Tibial nerve (tissue), 3 donors: ENCODE results near the gene ALDH3A1.

Source experiments
- POLR2A ChIP-seq, 2 donors: fragments of 450-650 bp; IDR thresholded peaks; one replicate each; pipeline ENCODE4 v1.6.1; 2017; ENCODE audit warnings: antibody characterized with exemption in 2 of 2, mild to moderate bottlenecking in 2 of 2, moderate library complexity in 2 of 2
- TF ChIP-seq, protein P1 (sequence below), 5 experiments: fragments of 200-600 bp in 3 of 5; fragments of 450-650 bp in 2 of 5; sonication (generic) in 3 of 5; IDR thresholded peaks; one replicate each; pipeline ENCODE4 v1.5.1; 2016 to 2019; ENCODE audit warnings: antibody characterized with exemption in 5 of 5, mild to moderate bottlenecking in 3 of 5, moderate library complexity in 2 of 5

DNA sequence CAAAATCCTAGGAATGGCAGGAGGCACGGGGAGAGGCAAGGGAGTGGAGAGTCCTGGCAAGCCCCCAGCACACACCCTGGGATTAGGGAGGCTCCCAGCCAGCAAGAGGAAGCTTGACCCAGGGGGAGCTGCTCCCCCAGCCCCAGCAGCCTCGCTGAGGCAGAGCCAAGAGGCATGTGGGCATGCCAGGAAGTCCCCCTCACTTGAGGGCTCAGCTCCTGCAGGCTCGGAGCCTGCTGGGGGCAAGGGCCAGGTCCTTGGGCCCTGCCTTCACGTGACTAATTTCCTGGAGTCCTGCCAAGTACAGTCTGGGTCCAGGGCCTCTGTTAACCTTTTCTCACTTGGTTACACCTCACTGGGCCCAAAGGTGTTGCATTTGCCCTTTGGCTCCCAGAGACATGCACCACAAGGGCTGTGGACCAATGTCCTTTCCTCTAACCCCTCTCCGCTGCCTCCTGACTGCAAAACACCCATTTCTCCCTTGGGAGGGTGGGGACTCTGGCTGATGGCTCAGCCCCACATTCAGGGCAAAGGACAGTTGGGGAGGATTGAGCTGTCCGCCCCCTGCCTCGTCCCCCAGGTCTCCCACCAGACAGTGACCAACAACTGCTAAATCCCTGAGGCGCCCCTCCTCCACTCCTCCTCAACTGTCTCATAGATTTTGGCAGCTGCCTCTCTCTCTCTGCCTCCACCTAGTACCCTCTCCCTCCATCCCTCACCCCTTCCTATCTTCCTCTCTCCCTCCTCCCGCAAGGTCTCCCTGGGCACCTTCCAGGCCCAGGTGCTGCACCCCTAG, 27.3 kb downstream of the ALDH3A1 start:
- TF ChIP-seq POLR2A (IDR thresholded peaks at IDR 0.05) = no peak
- TF ChIP-seq, protein P1, sequence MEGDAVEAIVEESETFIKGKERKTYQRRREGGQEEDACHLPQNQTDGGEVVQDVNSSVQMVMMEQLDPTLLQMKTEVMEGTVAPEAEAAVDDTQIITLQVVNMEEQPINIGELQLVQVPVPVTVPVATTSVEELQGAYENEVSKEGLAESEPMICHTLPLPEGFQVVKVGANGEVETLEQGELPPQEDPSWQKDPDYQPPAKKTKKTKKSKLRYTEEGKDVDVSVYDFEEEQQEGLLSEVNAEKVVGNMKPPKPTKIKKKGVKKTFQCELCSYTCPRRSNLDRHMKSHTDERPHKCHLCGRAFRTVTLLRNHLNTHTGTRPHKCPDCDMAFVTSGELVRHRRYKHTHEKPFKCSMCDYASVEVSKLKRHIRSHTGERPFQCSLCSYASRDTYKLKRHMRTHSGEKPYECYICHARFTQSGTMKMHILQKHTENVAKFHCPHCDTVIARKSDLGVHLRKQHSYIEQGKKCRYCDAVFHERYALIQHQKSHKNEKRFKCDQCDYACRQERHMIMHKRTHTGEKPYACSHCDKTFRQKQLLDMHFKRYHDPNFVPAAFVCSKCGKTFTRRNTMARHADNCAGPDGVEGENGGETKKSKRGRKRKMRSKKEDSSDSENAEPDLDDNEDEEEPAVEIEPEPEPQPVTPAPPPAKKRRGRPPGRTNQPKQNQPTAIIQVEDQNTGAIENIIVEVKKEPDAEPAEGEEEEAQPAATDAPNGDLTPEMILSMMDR (IDR thresholded peaks at IDR 0.05) = no peak
